SJCRH30 (cell line): ENCODE data around the gene SGK1. TPM values are rescaled to one million over a fixed set of nuclear protein-coding genes. Genes with fewer than 3 reads are reported as not detected.

Experiments used
- DNase-seq, 2 experiments: peaks; one replicate each; pipeline ENCODE4 v3.0.0-alpha.2; 2015 to 2020
- H3K27ac ChIP-seq: fragments of 250-450 bp; sonication (Bioruptor Pico); 2 replicates; pipeline ENCODE4 v1.5.1; 2020; ENCODE audit warnings: mild to moderate bottlenecking, moderate library complexity
- H3K27me3 ChIP-seq: fragments of 250-450 bp; sonication (Bioruptor Pico); 2 replicates; pipeline ENCODE4 v1.5.1; 2020; ENCODE audit warnings: mild to moderate bottlenecking, moderate library complexity
- H3K36me3 ChIP-seq: fragments of 250-450 bp; sonication (Bioruptor Pico); 2 replicates; pipeline ENCODE4 v1.5.1; 2020; ENCODE audit warnings: mild to moderate bottlenecking, moderate library complexity
- H3K4me1 ChIP-seq: fragments of 250-450 bp; sonication (Bioruptor Pico); 2 replicates; pipeline ENCODE4 v1.5.1; 2020; ENCODE audit warnings: mild to moderate bottlenecking, moderate library complexity
- H3K4me3 ChIP-seq: fragments of 250-450 bp; sonication (Bioruptor Pico); 2 replicates; pipeline ENCODE4 v1.5.1; 2020; ENCODE audit warnings: mild to moderate bottlenecking, moderate library complexity
- H3K9me3 ChIP-seq: fragments of 250-450 bp; sonication (Bioruptor Pico); replicated peaks from 2 replicates; pipeline ENCODE4 v1.5.1; 2020; ENCODE audit warnings: mild to moderate bottlenecking, moderate library complexity
- total RNA-seq: library from RNA; depleted of rRNA; stranded (reverse); fragments of >200 nt; shearing (Covaris generic); gene quantifications from 2 replicates; pipeline ENCODE4 v1.2.3, GENCODE V29; 2014

The SGK1 gene
- total RNA-seq, 1 experiment from 2014 or later: 1.6 TPM

GRCh38 chr6:134176264-134176975 lies 141.5 kb downstream of the SGK1 start:
- Histone ChIP-seq H3K27me3 (no peaks in the 10 kb centered on the region), H3K9me3 (no peaks in the 10 kb centered on the region), H3K36me3 (no peaks in the 10 kb centered on the region), H3K4me1 (no peaks in the 10 kb centered on the region), H3K27ac (no peak overlapping the region), H3K4me3 (peak overlapping the region; percentile 61)
- DNase-seq: peak in 1 of 2 experiments; percentile 7

DNA sequence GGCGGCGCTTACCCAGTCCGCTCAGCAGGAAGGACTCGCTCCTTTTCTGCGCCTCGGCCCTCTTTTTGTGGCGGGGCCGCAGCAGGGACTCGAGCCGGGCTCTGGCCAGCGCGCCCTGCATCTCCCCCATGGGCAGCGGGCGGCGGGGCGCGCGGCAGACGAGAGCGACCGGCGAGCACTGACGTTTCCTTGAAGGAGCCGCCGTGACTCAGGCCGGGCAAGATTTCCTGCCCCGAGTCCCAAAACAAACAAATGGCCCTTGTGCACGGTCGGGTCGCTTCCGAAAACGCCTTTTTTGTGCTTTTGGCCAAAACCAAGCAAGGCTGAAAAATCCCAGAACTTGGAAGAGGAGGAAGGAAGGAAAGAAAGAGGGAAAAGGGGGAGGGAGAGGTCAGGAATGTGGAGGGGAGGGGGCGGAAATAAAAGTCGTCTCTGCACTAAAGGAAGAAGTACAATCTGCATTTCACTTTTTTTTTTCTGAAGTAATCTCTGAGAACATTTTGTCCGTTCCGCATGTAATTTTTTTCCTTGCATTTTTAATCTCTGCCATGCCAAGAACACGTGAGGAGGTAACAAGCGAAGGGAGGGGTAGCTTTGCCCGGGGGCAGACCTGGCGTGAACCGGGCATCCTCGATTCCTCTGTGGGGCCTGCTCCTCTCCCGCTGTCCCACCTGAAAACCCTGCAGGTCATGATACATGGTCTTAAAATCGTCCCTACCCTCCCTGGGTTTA lies 142.2 kb downstream of the SGK1 start:
- H3K9me3 ChIP-seq: no peaks in the 10 kb centered on the region
- H3K27me3 ChIP-seq: no peaks in the 10 kb centered on the region
- no peaks in the 10 kb centered on the region for H3K4me1 ChIP-seq
- H3K36me3 ChIP-seq: no peaks in the 10 kb centered on the region
- peak overlapping the region; percentile 42 for H3K27ac ChIP-seq
- DNase-seq: peak; percentile 53 to 64
- H3K4me3 ChIP-seq: peak overlapping the region; percentile 61

DNA sequence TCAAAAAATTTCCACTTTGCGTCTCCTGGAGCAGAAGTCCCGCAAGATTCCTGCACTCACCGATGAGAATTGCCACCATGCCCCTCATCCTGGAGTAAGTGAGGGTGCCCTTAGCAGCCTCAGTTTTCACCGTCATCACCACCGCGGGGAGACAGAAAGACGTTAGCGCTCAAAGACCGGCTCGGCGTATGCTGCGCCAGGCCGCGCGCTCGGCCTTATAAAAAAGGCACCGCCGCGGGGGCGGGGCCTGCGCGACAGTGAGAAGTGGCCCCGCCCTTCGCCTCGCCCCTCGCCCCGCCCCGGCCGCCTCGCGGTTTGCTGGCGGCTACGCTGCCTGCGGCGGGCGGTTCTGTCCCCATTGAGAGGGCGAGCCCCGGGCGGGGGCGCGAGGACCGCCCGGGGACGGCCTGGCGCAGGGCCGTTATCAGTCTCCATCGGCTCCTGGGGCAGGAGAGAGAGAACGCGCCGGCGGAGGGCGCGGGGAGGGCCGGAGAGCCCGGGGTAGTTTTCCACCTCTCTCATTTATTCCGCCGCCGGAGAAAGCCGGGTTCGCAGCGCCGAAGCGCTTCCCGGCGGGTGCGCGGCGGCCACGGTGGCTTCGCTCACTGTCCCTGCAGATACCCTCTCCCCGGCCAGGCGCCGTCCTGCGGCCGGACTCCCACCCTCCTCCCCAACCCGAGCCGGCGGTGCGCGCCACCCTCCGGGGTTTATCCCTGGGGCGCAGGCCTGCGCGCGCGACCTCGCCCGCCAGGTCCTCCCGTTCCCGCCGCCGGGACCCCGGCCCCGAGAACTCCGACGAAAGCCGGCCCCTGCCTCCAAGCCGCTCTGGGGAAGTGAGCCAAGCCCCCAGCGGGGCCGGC lies 143.0 kb downstream of the SGK1 start:
- Histone ChIP-seq H3K36me3 (no peaks in the 10 kb centered on the region), H3K27me3 (no peaks in the 10 kb centered on the region), H3K27ac (peak overlapping the region; percentile 42), H3K9me3 (no peaks in the 10 kb centered on the region), H3K4me1 (no peaks in the 10 kb centered on the region), H3K4me3 (peak overlapping the region; percentile 61)
- DNase-seq: peak; percentile 85 to 89

- no peaks in the 10 kb centered on the region for H3K36me3 ChIP-seq
- DNase-seq: peak; percentile 71 to 89
- H3K4me1 ChIP-seq: no peaks in the 10 kb centered on the region
- H3K4me3 ChIP-seq: peak overlapping the region; percentile 61
- no peak overlapping the region; the same call in 1 of the 2 replicates for H3K27ac ChIP-seq
- no peaks in the 10 kb centered on the region for H3K9me3 ChIP-seq
- H3K27me3 ChIP-seq: no peaks in the 10 kb centered on the region
These were observed 143.8 kb downstream of the SGK1 start for GRCh38 chr6:134173936-134174671.

DNA sequence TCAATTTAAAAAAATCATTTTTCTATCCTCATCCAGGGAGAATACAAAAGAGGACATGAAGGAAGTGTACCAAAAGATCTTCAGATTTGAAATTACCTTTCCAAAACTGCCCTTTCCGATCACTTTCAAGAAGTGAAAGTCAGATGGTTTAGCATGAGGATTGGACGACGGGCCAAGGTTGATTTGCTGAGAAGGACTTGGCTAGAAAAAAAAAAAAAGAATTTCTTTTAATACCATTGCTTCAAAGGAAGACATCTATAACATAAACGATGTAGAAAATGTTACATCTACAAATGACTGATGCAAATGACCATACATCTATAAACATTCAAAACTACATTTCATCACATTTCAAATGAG lies 144.6 kb downstream of the SGK1 start:
- Histone ChIP-seq H3K36me3 (no peaks in the 10 kb centered on the region), H3K27me3 (no peaks in the 10 kb centered on the region), H3K9me3 (no peaks in the 10 kb centered on the region), H3K4me3 (no peak overlapping the region), H3K27ac (no peak overlapping the region), H3K4me1 (no peaks in the 10 kb centered on the region)
- DNase-seq: no peak

GRCh38 chr6:134172706-134173365 lies 145.1 kb downstream of the SGK1 start:
- Histone ChIP-seq H3K27ac (no peak overlapping the region), H3K36me3 (no peaks in the 10 kb centered on the region), H3K9me3 (no peaks in the 10 kb centered on the region), H3K4me3 (no peak overlapping the region), H3K4me1 (no peaks in the 10 kb centered on the region), H3K27me3 (no peaks in the 10 kb centered on the region)
- DNase-seq: no peak

GRCh38 chr6:134172020-134172705 lies 145.7 kb downstream of the SGK1 start:
- no peaks in the 10 kb centered on the region for H3K36me3 ChIP-seq
- no peak for DNase-seq
- H3K27ac ChIP-seq: no peak overlapping the region
- H3K9me3 ChIP-seq: no peaks in the 10 kb centered on the region
- H3K4me1 ChIP-seq: no peaks in the 10 kb centered on the region
- H3K27me3 ChIP-seq: no peaks in the 10 kb centered on the region
- H3K4me3 ChIP-seq: no peak overlapping the region

GRCh38 chr6:134171517-134171916 lies 146.4 kb downstream of the SGK1 start:
- H3K4me3 ChIP-seq: no peak overlapping the region
- no peak overlapping the region for H3K27ac ChIP-seq
- no peaks in the 10 kb centered on the region for H3K27me3 ChIP-seq
- no peak for DNase-seq
- no peaks in the 10 kb centered on the region for H3K9me3 ChIP-seq
- H3K4me1 ChIP-seq: no peaks in the 10 kb centered on the region
- no peaks in the 10 kb centered on the region for H3K36me3 ChIP-seq

- H3K36me3 ChIP-seq: no peaks in the 10 kb centered on the region
These were observed 147.1 kb downstream of the SGK1 start for GRCh38 chr6:134170844-134171243.

GRCh38 chr6:134169871-134170486 lies 147.9 kb downstream of the SGK1 start:
- H3K9me3 ChIP-seq: no peaks in the 10 kb centered on the region
- no peak for DNase-seq
- no peaks in the 10 kb centered on the region for H3K4me1 ChIP-seq
- no peak overlapping the region for H3K27ac ChIP-seq
- H3K27me3 ChIP-seq: no peaks in the 10 kb centered on the region
- no peaks in the 10 kb centered on the region for H3K36me3 ChIP-seq
- no peak overlapping the region for H3K4me3 ChIP-seq

More at GRCh38 chr6:134170844-134171243, 147.1 kb downstream of the SGK1 start:
- Histone ChIP-seq H3K4me1 (no peaks in the 10 kb centered on the region), H3K27me3 (no peaks in the 10 kb centered on the region), H3K9me3 (no peaks in the 10 kb centered on the region), H3K27ac (no peak overlapping the region), H3K4me3 (no peak overlapping the region)
- DNase-seq: no peak

- Histone ChIP-seq H3K27ac (no peak overlapping the region), H3K27me3 (no peaks in the 10 kb centered on the region), H3K4me1 (no peaks in the 10 kb centered on the region), H3K9me3 (no peaks in the 10 kb centered on the region), H3K36me3 (no peaks in the 10 kb centered on the region), H3K4me3 (no peak overlapping the region)
- DNase-seq: no peak
These were observed 149.2 kb downstream of the SGK1 start for GRCh38 chr6:134168590-134169208.

DNA sequence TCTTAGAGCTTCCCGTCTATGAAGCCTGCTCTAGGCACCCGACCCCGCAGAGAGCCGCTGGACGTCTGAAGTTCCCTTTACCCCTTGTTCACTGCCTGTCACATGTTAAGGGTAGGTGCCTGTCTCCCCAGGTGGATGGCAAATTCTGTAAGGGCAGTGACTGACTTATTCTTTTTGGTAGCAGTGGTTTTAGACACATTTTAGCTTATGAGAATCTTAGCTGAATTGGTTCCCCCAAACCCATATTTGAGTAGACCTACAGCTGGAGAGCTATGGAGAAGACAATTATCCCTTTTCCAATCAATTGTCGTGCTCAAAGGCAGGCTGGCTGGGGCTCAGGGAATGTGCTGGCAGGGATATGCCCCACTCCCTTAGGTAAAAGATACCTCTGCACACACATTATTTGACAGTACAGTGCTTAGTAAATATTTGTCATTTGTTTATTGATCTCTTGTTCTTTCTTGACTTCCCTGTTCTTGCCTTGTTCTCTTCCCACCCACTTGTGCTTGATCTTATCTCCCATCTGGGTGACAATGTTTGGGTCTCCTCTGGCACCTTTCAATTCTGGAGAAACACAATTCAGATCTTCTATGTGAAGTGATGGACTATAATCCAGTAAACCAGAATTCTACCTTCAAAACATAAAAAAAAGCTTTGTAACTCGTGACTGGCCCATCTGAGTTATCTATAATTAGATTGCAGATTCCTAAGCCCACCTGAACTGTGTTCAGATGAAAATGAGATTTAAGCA lies 151.2 kb downstream of the SGK1 start:
- H3K4me1 ChIP-seq: no peaks in the 10 kb centered on the region
- H3K9me3 ChIP-seq: no peaks in the 10 kb centered on the region
- no peak for DNase-seq
- no peak overlapping the region for H3K4me3 ChIP-seq
- H3K27ac ChIP-seq: no peak overlapping the region
- H3K36me3 ChIP-seq: no peaks in the 10 kb centered on the region
- H3K27me3 ChIP-seq: no peaks in the 10 kb centered on the region
